Trophoblast cell (in vitro differentiated cells and primary cell): ENCODE measurements around the gene RALGDS.

Experiments
- DNase-seq, 2 donors: peaks; one replicate each; pipeline ENCODE4 v3.0.0-alpha.2; 2016
- H2AFZ ChIP-seq: 2 replicates; pipeline ENCODE4 v1.6.1; 2013; ENCODE audit warnings: low read length, moderate library complexity, mild to moderate bottlenecking; ENCODE audit not compliant: insufficient read depth, poor library complexity
- H2AK5ac ChIP-seq: 2 replicates; pipeline ENCODE4 v1.6.1; 2013; ENCODE audit warnings: mild to moderate bottlenecking, low read length
- H2BK120ac ChIP-seq: 2 replicates; pipeline ENCODE4 v1.6.1; 2013; ENCODE audit warnings: low read length, mild to moderate bottlenecking, moderate library complexity; ENCODE audit not compliant: insufficient read depth, poor library complexity
- H2BK12ac ChIP-seq: 2 replicates; pipeline ENCODE4 v1.6.1; 2013; ENCODE audit warnings: mild to moderate bottlenecking, low read length, moderate library complexity
- H2BK5ac ChIP-seq: 2 replicates; pipeline ENCODE4 v1.6.1; 2013; ENCODE audit warnings: low read length, low read depth, moderate library complexity, mild to moderate bottlenecking; ENCODE audit not compliant: poor library complexity
- H3K14ac ChIP-seq: 2 replicates; pipeline ENCODE4 v1.6.1; 2013; ENCODE audit warnings: mild to moderate bottlenecking, low read length
- H3K18ac ChIP-seq: 2 replicates; pipeline ENCODE4 v1.6.1; 2013; ENCODE audit warnings: mild to moderate bottlenecking, low read length
- H3K23ac ChIP-seq: 2 replicates; pipeline ENCODE4 v1.6.1; 2013; ENCODE audit warnings: low read length
- H3K27ac ChIP-seq: 2 replicates; pipeline ENCODE4 v1.5.1; 2013; ENCODE audit warnings: low read depth, mild to moderate bottlenecking, inconsistent platforms, low read length, moderate library complexity
- H3K27me3 ChIP-seq: 2 replicates; pipeline ENCODE4 v1.6.1; 2013; ENCODE audit warnings: inconsistent platforms, mild to moderate bottlenecking, low read length, moderate library complexity; ENCODE audit not compliant: insufficient read depth
- H3K36me3 ChIP-seq, 2 experiments: 1 replicate in 1 of 2; 2 replicates in 1 of 2; pipeline ENCODE4 v1.6.1; 2013; ENCODE audit warnings: low read length in 2 of 2, mild to moderate bottlenecking in 2 of 2, moderate library complexity in 1 of 2; ENCODE audit not compliant: insufficient read depth in 2 of 2, control insufficient read depth in 1 of 2
- H3K4ac ChIP-seq: 2 replicates; pipeline ENCODE4 v1.6.1; 2013; ENCODE audit warnings: low read depth, mild to moderate bottlenecking, low read length, moderate library complexity
- H3K4me1 ChIP-seq, 2 experiments: 1 replicate in 1 of 2; 2 replicates in 1 of 2; pipeline ENCODE4 v1.6.1; 2013; ENCODE audit warnings: low read length in 2 of 2, mild to moderate bottlenecking in 2 of 2, moderate library complexity in 1 of 2; ENCODE audit not compliant: insufficient read depth in 2 of 2, control insufficient read depth in 1 of 2
- H3K4me2 ChIP-seq: 2 replicates; pipeline ENCODE4 v1.6.1; 2013; ENCODE audit warnings: inconsistent platforms, mild to moderate bottlenecking, low read length, moderate library complexity
- H3K4me3 ChIP-seq: 2 replicates; pipeline ENCODE4 v1.5.1; 2013; ENCODE audit warnings: mild to moderate bottlenecking, low read depth, low read length, inconsistent platforms
- H3K79me1 ChIP-seq: one replicate; pipeline ENCODE4 v1.6.1; 2013; ENCODE audit warnings: low read length
- H3K79me2 ChIP-seq: 2 replicates; pipeline ENCODE4 v1.6.1; 2013; ENCODE audit warnings: low read length, mild to moderate bottlenecking; ENCODE audit not compliant: control insufficient read depth, insufficient read depth, poor library complexity
- H3K9ac ChIP-seq: 2 replicates; pipeline ENCODE4 v1.6.1; 2013; ENCODE audit warnings: mild to moderate bottlenecking, low read length
- H3K9me3 ChIP-seq: 2 replicates; pipeline ENCODE4 v1.6.1; 2013; ENCODE audit warnings: low read depth, mild to moderate bottlenecking, control low read depth, inconsistent platforms, low read length; ENCODE audit not compliant: insufficient read depth
- H4K12ac ChIP-seq: 2 replicates; pipeline ENCODE4 v1.6.1; 2013; ENCODE audit warnings: low read depth, mild to moderate bottlenecking, low read length, moderate library complexity
- H4K8ac ChIP-seq: 2 replicates; pipeline ENCODE4 v1.6.1; 2013; ENCODE audit warnings: low read depth, mild to moderate bottlenecking, low read length, moderate library complexity
- H4K91ac ChIP-seq: one replicate; pipeline ENCODE4 v1.6.1; 2013; ENCODE audit warnings: low read depth, mild to moderate bottlenecking, low read length, moderate library complexity
- WGBS: extraction: QIAGEN DNeasy Blood & Tissue Kit; methylation state at CpG from one replicate; pipeline ENCODE4 v1.1.7; 2013; ENCODE audit warnings: missing lambda C conversion rate; ENCODE audit not compliant: insufficient read length, insufficient coverage; ENCODE audit errors: extremely low coverage; 5-methylcytosine and 5-hydroxymethylcytosine counted together

Gene RALGDS

DNA sequence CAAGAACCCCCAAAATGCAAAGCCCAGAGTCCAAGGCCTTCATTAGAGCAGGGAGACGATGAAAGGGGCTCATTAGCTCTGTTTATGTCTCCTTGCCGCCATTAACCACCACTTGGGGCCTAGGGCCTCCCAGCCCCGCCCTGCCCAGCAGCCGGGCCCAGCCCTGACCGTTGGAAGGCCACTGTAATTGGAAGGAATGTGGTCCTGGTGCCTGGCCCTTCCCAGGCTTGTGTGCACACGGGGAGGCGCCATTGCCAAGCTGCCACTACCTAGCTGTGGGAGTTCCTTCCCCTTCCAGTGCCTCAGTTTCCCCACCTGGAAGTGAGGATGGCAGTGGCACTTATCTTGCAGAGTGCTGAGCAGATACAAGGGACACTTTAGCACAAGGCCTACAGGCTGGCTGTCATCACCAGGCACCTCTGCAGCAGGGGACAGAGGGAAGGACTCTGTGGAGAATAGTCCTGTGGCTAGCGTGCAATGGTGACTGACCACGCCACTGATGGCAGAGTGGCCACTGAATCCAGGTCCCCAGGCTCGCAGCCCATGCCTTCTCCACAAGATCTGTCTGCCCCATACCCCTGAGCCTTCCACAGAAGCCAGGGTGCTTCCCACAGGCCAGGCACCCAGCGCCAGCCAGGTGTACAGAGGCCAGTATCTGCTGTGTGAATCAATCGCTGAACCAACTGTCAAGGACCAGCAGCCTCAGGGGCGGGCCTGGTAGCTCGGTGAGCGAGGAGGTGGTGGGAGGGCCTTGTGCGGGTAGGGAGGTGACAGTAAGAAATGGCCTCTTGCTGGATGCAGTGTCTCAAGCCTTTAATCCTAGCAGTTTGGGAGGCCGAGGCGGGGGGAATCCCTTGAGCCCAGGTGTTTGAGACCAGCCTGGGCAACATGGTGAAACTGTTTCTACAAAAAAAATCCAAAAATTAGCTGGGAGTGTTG, 21.9 kb upstream of the RALGDS start:
- H4K12ac ChIP-seq, result no peak overlapping the region
- H3K79me1 ChIP-seq, result peaks cover 5% of the 10 kb centered on the region
- H4K91ac ChIP-seq, result peak overlapping the region; percentile 1
- H3K4me3 ChIP-seq, result no peak overlapping the region
- H3K18ac ChIP-seq, result no peak overlapping the region
- H3K4me2 ChIP-seq, result no peak overlapping the region
- no peak overlapping the region for H3K4ac ChIP-seq
- H3K36me3 ChIP-seq, result peaks cover 3% of the 10 kb centered on the region in 2 experiments
- H3K27me3 ChIP-seq, result no peaks in the 10 kb centered on the region
- no peak overlapping the region for H3K23ac ChIP-seq
- no peak overlapping the region for H4K8ac ChIP-seq
- WGBS, result no CpG with 5 or more reads among the region's 18 CpGs
- no peak overlapping the region for H2AFZ ChIP-seq
- H2AK5ac ChIP-seq, result no peak overlapping the region
- no peak overlapping the region for H3K9ac ChIP-seq
- no peak overlapping the region for H2BK5ac ChIP-seq
- H3K79me2 ChIP-seq, result peaks cover 2% of the 10 kb centered on the region
- H2BK12ac ChIP-seq, result no peak overlapping the region
- no peak overlapping the region for H2BK120ac ChIP-seq
- peaks cover 20 to 26% of the 10 kb centered on the region in 2 experiments for H3K4me1 ChIP-seq
- DNase-seq, result peak; percentile 53 to 64
- H3K27ac ChIP-seq, result no peak overlapping the region
- H3K9me3 ChIP-seq, result no peaks in the 10 kb centered on the region
- no peak overlapping the region for H3K14ac ChIP-seq

DNA sequence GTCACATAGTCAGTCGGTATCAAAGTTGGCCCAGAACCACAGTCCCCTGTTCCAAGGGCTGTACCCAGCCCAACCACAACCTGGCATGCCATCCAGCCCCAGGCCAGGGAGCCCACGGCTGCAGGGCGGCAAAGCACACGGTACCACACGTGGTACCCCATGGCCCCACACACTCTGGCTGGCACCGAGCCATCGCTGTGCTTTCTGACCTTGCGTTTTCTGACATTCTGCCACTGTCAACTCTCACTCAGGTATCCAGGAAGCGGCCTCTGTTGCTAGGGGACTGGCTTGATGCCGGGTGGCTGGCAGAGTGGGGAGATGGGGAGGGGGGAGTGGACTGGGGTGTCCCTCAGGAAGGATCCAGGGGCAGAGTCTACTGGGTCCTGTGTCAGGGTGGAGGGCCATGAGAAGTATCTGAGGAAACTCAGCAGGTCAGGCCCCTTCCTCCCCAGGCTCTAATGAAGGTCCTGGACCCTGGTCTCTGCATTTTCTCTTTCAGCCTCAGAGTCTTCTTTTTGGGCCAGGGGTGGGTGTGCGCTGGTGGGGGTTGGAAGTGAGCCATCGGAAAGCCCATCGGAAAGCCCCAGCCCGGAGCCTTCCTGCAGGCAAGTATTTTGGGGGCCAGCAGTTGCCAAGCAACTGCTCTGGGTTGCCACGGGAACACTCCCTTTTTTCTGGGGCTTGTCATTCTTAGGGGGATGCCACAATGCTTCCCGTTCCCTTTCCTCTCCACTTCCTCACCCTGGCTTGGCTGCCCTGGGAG, 21.0 kb upstream of the RALGDS start:
- no peak overlapping the region for H3K4me3 ChIP-seq
- DNase-seq, result no peak
- no peak overlapping the region for H4K91ac ChIP-seq
- H2AFZ ChIP-seq, result no peak overlapping the region
- H3K27ac ChIP-seq, result no peak overlapping the region
- no peaks in the 10 kb centered on the region for H3K9me3 ChIP-seq
- H4K8ac ChIP-seq, result no peak overlapping the region
- H4K12ac ChIP-seq, result no peak overlapping the region
- no peak overlapping the region for H3K4ac ChIP-seq
- H3K79me2 ChIP-seq, result peaks cover 2% of the 10 kb centered on the region
- WGBS, result no CpG with 5 or more reads among the region's 16 CpGs
- H3K36me3 ChIP-seq, result peaks cover 3% of the 10 kb centered on the region in 2 experiments
- H2AK5ac ChIP-seq, result no peak overlapping the region
- H3K27me3 ChIP-seq, result no peaks in the 10 kb centered on the region
- peaks cover 13 to 19% of the 10 kb centered on the region in 2 experiments for H3K4me1 ChIP-seq
- no peak overlapping the region for H3K4me2 ChIP-seq
- peaks cover 4% of the 10 kb centered on the region for H3K79me1 ChIP-seq
- H2BK12ac ChIP-seq, result no peak overlapping the region
- no peak overlapping the region for H3K14ac ChIP-seq
- H2BK120ac ChIP-seq, result no peak overlapping the region
- no peak overlapping the region for H3K18ac ChIP-seq
- no peak overlapping the region for H3K23ac ChIP-seq
- H2BK5ac ChIP-seq, result no peak overlapping the region
- H3K9ac ChIP-seq, result no peak overlapping the region

- H4K91ac ChIP-seq, result no peak overlapping the region
Measured at GRCh38 chr9:133140606-133141005, 19.6 kb upstream of the RALGDS start.

GRCh38 chr9:133140174-133140505, 19.1 kb upstream of the RALGDS start:
- H4K12ac ChIP-seq, result no peak overlapping the region
- H2BK12ac ChIP-seq, result no peak overlapping the region
- no peak overlapping the region for H4K91ac ChIP-seq
- H3K4me2 ChIP-seq, result no peak overlapping the region
- H3K36me3 ChIP-seq, result peaks cover 3% of the 10 kb centered on the region in 2 experiments
- H2BK5ac ChIP-seq, result no peak overlapping the region
- no peak overlapping the region for H3K4me3 ChIP-seq
- peaks cover 13 to 17% of the 10 kb centered on the region in 2 experiments for H3K4me1 ChIP-seq
- no peak overlapping the region for H3K14ac ChIP-seq
- H2AK5ac ChIP-seq, result no peak overlapping the region
- H3K9me3 ChIP-seq, result no peaks in the 10 kb centered on the region
- no CpG with 5 or more reads among the region's 4 CpGs for WGBS
- H2BK120ac ChIP-seq, result no peak overlapping the region
- H3K79me2 ChIP-seq, result peaks cover 2% of the 10 kb centered on the region
- no peak overlapping the region for H2AFZ ChIP-seq
- H3K27me3 ChIP-seq, result no peaks in the 10 kb centered on the region
- DNase-seq, result no peak
- H4K8ac ChIP-seq, result no peak overlapping the region
- no peak overlapping the region for H3K27ac ChIP-seq
- no peak overlapping the region for H3K4ac ChIP-seq
- H3K79me1 ChIP-seq, result peaks cover 4% of the 10 kb centered on the region
- no peak overlapping the region for H3K23ac ChIP-seq
- H3K18ac ChIP-seq, result peak overlapping the region; percentile 19
- H3K9ac ChIP-seq, result no peak overlapping the region

More at GRCh38 chr9:133140606-133141005, 19.6 kb upstream of the RALGDS start:
- DNase-seq, result no peak
- Histone ChIP-seq H3K79me2 (peaks cover 2% of the 10 kb centered on the region), H3K36me3 (peaks cover 3% of the 10 kb centered on the region in 2 experiments), H4K12ac (no peak overlapping the region), H2BK120ac (no peak overlapping the region), H3K9me3 (no peaks in the 10 kb centered on the region), H3K9ac (no peak overlapping the region), H3K14ac (no peak overlapping the region), H3K23ac (no peak overlapping the region), H3K4me1 (peaks cover 13 to 17% of the 10 kb centered on the region in 2 experiments), H2BK5ac (no peak overlapping the region), H3K79me1 (peaks cover 4% of the 10 kb centered on the region), H2AFZ (no peak overlapping the region), H3K27ac (no peak overlapping the region), H3K27me3 (no peaks in the 10 kb centered on the region), H3K4me3 (no peak overlapping the region), H3K18ac (peak overlapping the region; percentile 7), H2BK12ac (no peak overlapping the region), H3K4ac (no peak overlapping the region), H4K8ac (no peak overlapping the region), H3K4me2 (no peak overlapping the region), H2AK5ac (no peak overlapping the region)
- WGBS, result no CpG with 5 or more reads among the region's 14 CpGs
